GM19467 (cell line): ENCODE data around the gene FLT4.

Experiments
- ATAC-seq: cut with Tn5 transposase; IDR thresholded peaks from one replicate; pipeline ENCODE4 v1.9.1; 2021; ENCODE audit warnings: mild to moderate bottlenecking, moderate library complexity; ENCODE audit not compliant: unreplicated experiment

Gene FLT4

DNA sequence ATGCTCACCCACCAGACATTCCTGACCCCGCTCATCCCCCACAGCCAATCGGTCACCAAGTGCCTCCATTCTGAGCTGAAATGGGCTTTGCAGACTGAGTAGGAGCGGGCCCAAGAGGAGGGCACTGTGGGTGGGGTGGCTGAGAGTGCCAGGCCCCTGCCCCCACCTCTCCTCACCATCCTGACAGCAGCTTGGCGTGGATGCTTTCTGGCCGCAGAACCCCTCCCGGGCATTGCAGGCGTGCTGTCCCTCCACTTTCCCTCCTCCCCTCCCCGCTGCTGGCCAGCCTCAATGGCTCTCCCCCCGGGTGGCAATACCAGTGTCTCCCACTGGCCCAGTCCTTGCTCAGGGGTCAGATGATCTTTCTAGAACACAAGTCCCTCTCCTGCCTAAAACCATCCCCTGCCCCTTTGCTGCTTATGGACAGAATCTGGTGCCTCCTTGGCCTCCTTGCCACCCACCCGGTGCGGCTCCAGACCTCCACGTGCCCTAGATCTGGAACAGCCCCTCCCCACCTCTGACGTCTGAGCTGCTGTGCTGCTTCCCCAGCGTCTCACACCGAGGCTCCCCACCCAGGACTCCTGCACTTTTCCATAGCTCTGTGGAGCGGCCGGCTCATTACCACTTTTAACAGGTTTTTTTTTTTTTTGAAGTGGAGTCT is 6.1 kb downstream of the FLT4 start:
- no peak for ATAC-seq

DNA sequence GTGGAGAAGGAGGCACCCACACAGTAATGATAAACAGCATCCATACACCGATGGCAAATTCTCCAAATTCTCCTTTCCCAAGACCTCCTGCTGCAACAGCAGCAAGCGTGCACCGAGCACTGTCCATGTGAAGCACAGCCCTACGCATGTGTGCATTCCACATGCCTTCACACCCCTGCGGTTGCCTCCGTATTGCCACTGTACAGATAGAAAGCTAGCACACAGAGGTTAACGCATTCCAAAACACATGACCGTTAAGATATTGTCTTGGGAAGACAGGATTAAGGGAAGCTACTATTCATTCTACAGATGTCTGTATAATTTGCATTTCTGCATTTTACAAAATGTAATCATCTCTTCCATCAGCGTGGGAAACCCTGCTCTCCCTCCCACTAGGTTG is 6.6 kb downstream of the FLT4 start:
- no peak for ATAC-seq

DNA sequence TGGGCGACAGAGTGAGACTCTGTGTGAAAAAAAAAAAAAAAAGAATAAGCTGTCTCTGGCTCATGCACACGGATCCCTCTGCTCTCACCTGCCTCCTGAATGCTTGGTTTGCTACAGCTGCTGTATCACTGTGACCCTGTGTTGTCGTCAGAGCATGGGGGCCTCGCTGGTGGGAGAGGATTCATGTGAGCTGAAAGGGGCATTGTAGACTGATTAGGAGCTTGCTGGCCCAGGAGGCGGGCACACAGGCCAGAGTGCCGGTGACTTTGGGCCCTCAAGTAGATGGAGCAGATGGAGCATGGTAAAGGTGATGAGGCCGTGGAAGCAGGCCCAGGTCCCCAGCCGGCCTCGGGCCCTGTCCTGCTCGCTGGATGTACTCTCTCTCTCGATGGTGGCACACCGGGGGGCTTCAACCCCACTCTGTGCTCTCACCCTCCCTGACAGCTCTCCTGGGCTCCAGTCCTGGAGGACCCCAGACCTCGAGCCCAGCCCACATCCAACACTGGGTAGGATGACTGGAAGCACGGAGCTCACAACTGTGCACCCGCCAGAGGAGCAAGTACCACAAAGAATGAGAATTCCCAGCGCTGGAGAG is 7.1 kb downstream of the FLT4 start:
- ATAC-seq: no peak

DNA sequence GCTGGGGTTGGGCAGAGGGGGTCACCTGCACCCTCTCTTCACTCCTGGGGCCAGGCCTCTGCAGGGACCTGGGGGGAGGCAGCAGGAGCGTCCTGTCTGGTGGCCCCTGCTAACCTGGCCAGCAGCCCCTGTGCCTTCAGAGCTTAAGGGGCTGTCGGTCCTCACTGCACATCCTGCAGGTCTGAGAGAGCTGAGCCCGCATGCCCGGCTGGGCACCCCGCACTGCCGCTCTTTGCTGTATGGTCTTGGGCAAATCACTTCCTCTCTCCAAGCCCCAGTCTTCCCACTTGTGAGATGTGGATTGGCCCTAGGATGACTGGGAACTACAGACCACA is 7.9 kb downstream of the FLT4 start:
- ATAC-seq: no peak

DNA sequence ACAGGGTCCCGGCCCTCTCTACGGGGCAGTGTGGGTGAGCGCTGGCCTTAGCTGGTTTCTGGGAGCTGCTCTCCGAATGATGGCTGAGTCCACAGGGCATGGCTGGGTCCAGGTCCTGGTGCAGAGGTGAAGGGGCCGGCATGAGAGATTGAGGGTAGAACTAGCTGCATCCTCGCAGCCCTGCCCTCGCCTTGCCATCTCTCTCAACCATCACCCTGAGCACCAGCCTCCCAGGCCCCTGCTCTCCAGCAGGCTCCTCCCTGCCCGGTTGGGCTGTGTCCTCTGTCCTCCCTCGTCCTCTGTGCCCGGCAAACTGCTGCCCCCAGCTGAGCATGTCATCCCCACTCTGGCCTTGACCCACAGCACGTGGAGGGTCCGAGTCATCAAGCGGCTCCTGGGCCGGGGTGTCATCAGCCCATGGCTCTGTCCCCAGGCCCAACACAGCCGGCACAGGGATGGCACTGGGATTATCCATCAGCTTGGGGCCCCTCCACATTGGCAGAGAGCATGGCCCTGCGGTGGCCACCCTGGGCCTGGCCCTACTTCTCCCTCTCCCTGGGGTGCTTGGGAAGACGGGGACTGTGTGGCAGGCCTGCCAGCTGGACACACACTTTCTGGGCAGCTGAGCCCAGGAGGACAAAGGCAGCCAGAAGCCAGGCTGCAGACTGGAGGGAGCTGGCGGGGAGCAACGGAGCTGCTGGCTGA is 8.4 kb downstream of the FLT4 start:
- no peak for ATAC-seq

DNA sequence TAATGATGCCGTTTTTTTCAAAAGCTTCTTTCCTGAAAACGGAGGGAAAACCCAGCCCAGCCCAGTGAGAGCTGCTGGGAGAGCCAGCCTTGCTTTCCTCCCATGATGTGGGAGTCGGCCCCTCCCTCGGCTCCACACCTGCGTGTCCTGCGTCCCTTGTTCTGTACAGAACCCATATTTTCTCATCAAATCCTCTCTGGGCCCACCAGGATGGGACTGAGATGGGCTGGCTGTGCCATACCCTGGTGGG is 8.9 kb downstream of the FLT4 start:
- no peak for ATAC-seq

DNA sequence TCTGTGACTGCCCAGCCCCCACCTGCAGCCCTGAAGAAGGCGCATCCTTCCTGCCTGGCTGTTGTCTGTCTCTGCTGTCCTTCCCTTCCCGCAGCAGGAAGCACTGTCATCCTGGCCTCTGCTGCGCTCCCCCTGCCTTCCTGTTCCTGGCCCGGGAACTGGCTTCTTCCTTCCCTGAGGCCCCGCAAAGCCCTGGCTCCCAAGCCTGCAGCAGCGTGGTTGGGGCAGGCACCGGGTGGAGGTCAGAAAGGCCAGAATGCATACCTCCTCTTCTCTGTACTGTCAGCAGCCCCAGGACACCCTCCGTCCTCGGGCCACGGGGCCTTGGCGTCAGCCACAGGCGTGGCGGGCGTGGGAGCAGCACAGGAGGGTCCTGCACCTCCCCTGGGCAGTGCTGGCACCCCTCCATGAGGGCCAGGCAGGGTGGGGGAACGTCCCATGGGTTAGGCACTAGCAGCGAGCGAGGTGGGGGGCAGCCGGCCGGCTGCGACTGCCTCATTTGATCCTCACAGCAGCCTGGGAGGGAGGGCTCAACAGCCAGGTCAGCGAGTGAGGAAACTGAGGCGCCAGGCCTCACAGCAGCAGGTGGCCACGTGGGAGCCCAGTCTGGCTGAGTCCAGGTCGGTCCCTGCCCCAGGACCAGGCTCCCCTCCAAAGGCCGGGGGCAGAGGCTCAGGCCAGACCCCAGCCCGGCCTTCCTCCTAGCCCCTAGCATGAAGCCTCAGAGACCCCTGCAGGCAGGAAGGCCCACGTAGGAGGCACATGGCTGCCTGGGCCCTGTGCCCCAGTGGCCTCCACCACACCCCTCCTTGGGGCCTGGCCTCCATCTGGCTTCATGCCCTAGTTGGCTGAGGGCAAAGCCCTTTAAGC is 9.4 kb downstream of the FLT4 start:
- ATAC-seq: no peak

DNA sequence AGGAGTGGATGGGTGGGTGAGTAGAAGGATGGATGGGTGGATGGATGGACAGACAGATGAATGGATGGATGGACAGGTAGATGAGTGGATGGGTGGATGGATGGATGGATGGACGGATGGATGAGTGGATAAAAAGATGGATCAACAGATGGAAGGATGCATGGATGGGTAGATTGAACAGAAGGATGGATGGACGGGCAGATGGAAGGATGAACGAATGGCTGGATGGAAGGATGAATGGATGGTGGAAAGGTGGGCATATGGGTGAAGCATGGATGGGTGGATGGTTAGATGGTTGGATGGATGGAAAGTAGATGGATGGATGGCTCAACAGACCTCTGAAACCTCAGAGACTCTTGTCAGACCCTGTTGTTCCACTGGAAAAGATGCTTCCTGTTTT is 10.1 kb downstream of the FLT4 start:
- ATAC-seq: no peak

DNA sequence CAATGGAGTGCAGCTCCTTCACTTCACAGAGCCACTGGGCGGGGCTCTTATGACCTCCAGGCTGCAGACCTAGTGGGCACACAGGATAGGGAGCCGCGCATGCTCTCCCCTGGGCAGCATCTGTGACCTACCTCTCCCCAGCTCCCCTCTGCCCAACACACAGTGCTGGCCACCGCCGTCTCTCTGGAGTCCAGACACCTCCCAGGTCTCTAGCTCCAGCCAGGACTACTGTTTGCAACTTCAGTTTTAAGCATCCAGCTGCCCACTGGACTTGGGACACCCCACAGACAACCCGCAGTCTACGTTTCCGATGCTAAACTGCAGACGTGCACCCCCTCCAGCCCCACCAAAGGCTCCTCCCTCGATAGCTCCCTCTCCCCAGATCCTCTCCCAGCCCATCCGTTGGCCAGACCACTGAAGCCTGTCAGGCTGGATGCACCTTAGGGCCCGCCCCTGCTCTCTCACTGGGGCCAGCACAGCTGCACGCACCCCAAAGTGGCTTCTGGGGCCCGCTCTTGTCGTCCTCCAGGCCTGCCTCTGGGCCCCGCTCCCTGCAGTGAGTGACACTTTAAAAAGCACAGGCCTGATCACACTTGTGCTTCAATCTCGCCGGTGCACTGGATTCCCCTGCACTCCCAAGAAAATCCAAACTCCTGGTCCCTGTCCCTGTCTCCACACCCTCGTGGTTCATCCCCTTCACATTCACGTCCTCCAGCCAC is 11.3 kb downstream of the FLT4 start:
- no peak for ATAC-seq

DNA sequence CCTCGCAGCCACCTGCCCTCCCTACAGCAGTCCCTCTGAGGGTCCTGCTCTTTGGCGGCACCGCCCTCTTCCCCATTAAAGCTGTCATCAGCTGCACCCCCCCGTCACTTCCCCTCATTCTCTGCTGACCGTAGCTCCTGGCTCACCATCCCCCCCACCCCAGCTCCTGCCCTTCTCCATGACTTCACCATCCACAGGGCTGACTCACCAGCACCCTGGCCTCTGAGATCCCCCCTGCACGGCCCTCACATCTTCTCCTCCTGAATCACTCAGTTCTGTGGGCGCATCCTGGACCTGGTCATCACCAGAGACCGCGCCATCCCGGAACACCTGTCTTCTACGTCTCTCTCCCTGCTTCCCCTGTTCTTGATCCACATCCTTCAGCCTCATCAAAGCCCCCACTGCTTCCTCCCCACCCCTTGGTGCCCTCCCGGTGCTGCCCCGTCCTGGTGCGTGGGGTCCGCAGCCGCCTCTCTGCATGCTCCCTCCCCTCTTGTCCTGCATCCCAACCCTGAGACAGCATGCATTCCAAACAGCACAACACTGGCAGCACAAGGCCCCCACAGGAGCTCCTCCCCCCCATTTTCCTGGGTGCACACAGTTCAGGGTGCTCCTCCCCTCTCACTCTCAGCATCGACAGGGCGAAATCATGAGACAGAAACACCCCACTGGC is 12.9 kb downstream of the FLT4 start:
- ATAC-seq: no peak

DNA sequence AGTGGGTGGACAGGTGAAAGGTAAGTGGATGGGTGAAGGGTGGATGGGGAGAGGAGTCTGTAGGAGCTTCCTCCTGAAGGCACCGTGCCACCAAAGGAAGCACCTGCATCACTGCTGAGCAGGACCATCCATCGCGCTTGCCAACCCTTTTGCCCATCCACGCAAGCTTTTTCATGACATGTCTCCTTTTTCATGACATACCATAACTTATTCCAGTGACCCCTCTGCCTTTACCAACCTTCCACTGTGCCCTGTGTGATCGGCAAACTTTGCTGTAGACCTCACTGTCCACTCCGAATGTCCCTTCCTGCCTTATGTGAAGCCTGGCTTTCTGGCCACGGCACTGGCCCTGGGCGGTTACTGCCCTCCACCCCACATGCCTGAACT is 13.4 kb downstream of the FLT4 start:
- ATAC-seq: no peak

DNA sequence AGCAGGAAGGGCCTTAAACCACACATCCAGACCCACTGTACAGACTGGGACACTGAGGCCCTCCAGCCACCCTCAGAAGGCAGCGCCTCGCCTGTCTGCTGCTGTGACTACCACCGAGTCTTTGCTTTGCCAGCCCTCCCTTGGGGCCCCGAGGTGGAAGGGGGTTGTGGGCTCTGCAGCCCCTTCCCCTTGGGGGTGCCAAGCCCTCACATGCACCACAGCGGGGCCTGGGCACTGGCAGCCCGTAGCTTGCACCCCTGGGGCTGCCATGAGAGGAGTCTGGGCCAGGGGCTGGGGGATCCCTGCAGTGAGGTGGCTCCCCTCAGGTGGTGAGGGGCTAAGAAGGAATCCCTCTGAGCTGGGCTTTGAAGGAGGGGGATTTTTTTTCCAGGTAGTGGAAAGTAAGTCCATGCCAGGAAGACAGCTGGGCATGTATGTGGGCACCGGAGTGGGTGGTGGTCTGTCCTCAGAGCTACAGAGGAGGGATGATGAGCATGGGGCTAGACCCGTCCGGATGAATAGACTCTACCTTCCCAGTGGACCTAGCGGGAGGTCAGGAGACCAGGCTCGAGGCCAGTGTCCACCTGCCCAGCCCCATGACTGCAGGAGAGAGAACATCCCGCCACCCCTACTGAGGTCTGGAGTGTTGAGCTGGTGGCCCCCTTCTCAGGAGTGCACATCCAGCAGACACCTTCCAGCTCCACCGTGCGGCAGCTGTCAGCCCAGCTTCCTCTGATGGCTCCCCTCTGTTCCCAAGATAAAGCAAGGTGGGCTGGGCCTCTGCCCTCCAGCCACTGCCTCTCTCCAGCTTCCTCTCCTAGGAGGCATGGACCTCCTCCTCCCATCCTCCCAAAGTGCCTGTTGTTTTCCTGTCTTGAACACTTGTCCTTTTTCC is 15.9 kb downstream of the FLT4 start:
- no peak for ATAC-seq

DNA sequence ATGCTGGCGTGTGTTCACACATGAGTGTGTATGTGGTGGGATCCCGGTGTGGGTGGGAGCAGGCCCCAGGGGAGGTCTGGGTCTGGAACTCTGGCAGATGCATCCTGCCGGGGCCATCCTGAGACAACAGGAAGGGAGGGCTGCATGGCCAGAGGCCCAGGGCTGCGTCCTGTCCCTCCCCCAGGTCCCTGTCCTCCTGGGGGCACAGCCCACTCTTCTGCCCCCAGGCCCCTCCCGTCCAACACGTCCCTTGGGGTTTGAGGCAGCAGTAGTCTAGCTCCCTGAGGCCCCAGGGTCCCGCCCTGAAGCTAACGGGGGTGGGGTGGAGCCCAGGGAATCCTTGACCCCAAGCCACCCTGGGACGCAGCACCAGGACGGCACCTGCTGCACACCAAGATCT is 16.6 kb downstream of the FLT4 start:
- no peak for ATAC-seq

DNA sequence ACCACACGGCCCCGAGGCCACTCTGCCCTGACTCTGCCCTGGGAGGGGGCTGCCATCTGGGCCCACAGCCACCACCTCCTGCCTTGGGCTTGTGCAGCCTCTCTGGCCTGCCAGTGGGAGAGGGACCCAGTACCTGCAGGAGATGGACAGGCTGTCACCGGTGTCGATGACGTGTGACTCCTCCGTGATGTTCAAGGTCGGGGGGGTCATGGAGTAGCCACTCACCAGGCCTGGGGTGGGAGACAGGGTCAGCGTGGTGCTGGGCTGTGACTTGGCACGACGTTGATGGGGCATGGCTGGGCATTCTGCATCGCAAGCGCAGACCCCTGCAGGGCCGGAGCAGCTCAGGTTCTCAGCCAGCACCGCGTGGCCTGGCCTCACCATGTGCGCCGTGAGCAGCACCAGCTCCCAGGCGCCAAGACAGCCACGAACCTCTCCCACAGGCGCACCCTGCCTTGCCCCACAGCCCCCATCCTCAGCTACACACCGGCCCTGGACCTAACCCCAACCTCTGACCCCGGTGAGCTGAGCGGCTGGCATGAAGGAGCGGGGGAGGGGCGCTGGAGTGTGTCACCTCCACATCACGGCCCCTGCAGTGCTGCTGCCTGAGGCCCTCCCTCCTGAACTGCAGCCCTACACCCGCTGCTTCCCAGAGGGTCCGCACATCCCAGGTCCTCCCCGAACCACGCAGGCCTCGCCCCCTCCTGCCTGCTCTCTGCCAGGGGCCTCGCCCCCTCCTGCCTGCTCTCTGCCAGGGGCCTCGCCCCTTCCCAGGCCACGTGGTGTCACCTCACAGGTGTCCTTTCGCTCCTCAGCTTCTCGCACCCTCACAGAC is 17.6 kb downstream of the FLT4 start:
- no peak for ATAC-seq

DNA sequence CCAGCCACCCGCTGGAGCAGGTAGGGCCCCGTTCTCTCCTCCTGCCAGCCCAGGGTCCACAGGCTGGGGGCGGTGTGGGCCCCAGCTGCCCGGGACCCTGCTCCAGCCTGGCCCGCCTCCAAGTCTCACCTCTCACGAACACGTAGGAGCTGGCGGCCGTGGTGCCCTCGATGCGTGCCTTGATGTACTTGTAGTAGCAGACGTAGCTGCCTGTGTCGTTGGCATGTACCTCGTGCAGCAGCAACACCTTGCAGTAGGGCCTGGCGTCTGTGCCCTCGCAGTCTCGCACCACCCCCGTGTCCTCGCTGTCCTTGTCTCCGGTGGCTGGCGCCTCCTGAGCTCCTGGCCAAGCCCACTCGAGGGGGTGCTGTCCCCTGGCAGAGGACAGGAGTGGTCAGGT is 19.0 kb downstream of the FLT4 start:
- no peak for ATAC-seq

DNA sequence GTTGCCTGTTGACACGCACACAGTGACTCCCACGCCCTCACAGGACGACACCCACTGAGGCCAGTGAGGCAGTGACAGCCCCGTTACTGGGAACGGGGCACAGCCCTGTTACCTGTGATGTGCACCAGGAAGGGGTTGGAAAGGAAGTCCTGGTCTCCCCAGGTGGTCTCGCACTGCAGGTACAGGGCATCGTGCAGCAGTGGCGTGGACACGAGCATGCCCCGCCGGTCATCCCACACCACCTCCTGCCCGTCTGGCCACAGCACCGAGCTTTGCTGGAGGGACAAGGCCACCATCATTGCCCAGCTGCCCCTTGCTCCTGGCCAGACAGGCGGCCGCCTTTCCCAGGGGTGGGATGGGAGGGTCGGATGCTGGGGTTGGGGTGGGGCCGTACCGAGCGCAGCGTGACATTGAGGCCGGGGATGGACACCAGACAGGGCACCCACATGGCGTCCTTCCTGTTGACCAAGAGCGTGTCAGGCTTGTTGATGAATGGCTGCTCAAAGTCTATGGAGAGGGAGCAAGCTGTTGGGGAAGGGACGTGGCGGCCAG is 19.5 kb downstream of the FLT4 start:
- no peak for ATAC-seq

DNA sequence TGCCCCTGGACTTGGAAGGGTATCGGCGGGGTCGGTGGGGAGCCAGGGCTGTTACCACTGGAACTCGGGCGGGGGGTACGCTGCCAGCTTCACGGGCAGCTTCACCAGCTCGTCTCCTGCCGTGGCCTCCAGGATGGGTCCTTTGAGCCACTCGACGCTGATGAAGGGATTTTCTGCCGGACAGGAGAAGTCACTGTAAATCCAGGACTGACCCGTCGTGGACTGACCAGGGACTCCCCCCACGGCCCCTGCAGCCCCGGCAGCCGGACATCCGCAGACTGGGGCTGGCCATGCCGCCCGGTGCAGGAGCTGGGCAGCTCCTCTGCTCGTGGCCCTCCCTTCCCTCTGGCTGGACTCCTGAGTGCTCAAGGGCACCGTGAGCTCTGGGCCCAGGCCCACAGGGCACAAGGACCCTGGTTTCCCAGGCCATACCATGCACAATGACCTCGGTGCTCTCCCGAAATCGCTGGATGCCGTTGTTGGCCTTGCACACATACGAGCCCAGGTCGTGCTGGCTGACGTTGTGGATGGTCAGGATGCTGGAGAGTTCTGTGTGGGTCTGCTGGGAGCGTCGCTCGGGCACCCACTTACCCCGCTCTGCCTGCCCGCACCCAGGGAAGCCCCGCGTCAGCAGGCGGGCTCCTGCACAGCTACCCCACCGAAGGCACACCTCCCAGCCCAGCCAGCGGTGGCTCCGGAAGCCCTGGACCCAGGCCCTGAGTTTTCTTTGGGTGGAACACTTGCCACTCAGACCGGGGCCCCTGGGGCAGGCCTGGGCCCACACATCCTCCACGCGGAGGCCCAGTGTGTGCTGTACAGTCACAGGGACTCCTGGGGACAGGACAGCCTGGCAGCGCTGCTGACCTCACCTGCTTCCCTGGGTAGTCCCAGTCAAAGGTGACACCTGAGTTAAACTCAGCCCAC is 20.3 kb downstream of the FLT4 start:
- ATAC-seq: no peak

DNA sequence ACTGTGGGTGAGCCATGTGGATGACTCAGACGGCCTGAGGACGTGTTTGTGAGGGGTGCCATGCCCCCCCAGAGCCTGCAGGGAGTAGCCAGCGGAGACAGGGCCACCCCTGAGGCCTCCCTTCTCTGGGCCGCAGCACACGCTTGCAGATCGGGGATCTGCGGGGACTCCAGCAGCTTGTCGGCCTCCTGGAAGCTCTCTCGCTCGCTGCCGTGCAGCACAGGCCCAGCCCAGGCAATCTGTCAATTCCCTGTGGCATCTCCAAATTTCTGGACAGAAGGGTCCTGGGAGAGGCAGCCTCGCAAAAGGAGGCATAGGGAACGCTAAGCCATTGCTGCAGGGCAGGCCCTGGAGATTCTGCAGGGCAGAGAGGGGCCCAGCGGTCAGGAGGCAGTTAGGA is 21.2 kb downstream of the FLT4 start:
- ATAC-seq: no peak
